Heart left ventricle (tissue), 16 donors: ENCODE measurements around the gene PPM1D. TPM values are rescaled to one million over a fixed set of nuclear protein-coding genes. Genes with fewer than 3 reads are reported as not detected.

ENCODE experiments used
- ATAC-seq, 4 donors: fragments of 200-7000 bp; cut with Tn5 transposase; one replicate each; pipeline ENCODE4 v1.9.1; 2020 to 2022; ENCODE audit warnings: moderate library complexity in 4 of 4, mild to moderate bottlenecking in 3 of 4, moderate number of reproducible peaks in 1 of 4
- DNase-seq, 5 donors: peaks; one replicate each; pipeline ENCODE4 v3.0.0-alpha.2; 2020
- H3K27ac ChIP-seq, 12 donors: fragments of 200-600 bp; sonication (generic) in 4 of 12; one replicate each; pipeline versions ENCODE4 v1.5.0 to v1.8.0; 2016 to 2022; ENCODE audit warnings: mild to moderate bottlenecking in 2 of 12
- H3K27me3 ChIP-seq, 9 donors: fragments of 200-600 bp; sonication (generic) in 2 of 9; one replicate each; pipeline versions ENCODE4 v1.5.1 to v1.8.0; 2016 to 2022; ENCODE audit warnings: mild to moderate bottlenecking in 3 of 9
- H3K36me3 ChIP-seq, 9 donors: fragments of 200-600 bp; sonication (generic) in 2 of 9; one replicate each; pipeline versions ENCODE4 v1.5.0 to v1.8.0; 2018 to 2022; ENCODE audit warnings: mild to moderate bottlenecking in 2 of 9
- H3K4me1 ChIP-seq, 12 donors: fragments of 200-600 bp; sonication (generic) in 4 of 12; one replicate each; pipeline versions ENCODE4 v1.5.0 to v1.8.0; 2016 to 2022; ENCODE audit warnings: mild to moderate bottlenecking in 3 of 12
- H3K4me3 ChIP-seq, 12 donors: fragments of 200-600 bp; sonication (generic) in 4 of 12; one replicate each; pipeline versions ENCODE4 v1.5.0 to v1.8.0; 2017 to 2022; ENCODE audit warnings: mild to moderate bottlenecking in 9 of 12, moderate library complexity in 4 of 12
- H3K9me3 ChIP-seq, 12 donors: fragments of 200-600 bp; sonication (generic) in 4 of 12; one replicate each; pipeline versions ENCODE4 v1.5.0 to v1.8.0; 2016 to 2022; ENCODE audit warnings: mild to moderate bottlenecking in 1 of 12
- POLR2A ChIP-seq, 2 donors: fragments of 450-650 bp; IDR thresholded peaks; one replicate each; pipeline ENCODE4 v1.6.1; 2017; ENCODE audit warnings: antibody characterized with exemption in 2 of 2, mild to moderate bottlenecking in 2 of 2, moderate library complexity in 2 of 2
- WGBS, 4 donors: extraction: QIAGEN DNeasy Blood & Tissue Kit in 2 of 4; methylation state at CpG; one replicate each; pipeline versions ENCODE4 v1.1.5 to v1.1.7; 2013 to 2018; 5-methylcytosine and 5-hydroxymethylcytosine counted together
- intact Hi-C, 10 donors: fragments of 100-400 bp; cut with DNase I; formaldehyde crosslinking; loops; one replicate each; pipeline versions ENCODE4 v1.11.1 to v1.14.2; 2022
- polyA plus RNA-seq, 2 donors: library from polyadenylated mRNA; stranded (reverse); fragments of 200-250 nt; gene quantifications; one replicate each; pipeline ENCODE4 v1.2.3, GENCODE V29; 2013
- total RNA-seq, 9 donors: library from RNA; depleted of rRNA in 2 of 9; stranded (reverse); fragments of >200 nt in 2 of 9; fragmentation: NEBNext Ultra II Directional in 3 of 9; extraction: Animal tissue kit (Norgen Biotek cat#: 25700) in 3 of 9; gene quantifications; one replicate each; pipeline versions ENCODE4 v1.1.0 to v1.2.4, GENCODE V29; 2016 to 2023
- TF ChIP-seq, protein P1 (sequence below), 12 donors: fragments of 200-600 bp; sonication (generic) in 4 of 12; IDR thresholded peaks; one replicate each; pipeline versions ENCODE4 v1.5.0 to v1.8.0; 2018 to 2022; ENCODE audit warnings: antibody characterized with exemption in 12 of 12, mild to moderate bottlenecking in 5 of 12
- donor health status: ischemic (EF 13 %, LVEDD 7.1; RV severe dilation, severe dysfunction).
- donor health status: healthy with polysubstance abuse.
- donor health status: DM: no; HTN: yes; CAD: no.
- donor health status: DM: no; HTN: no; CAD: no.
- donor health status: ischemic (EF 25% LVEDD 6.9; RV normal size, moderate dysfunction).
- donor health status: ischemic (EF 25% LVEDD 5.7; RV mildly dilated, moderate dysfunction).
- donor health status: healthy.
- donor health status: DM: yes; HTN: yes; CAD: no.
- donor health status: ischemic (EF 35%, LVEDD 5.7; RV mildly dilated, moderate dysfunction).
- donor health status: nonischemic (EF 11% LVEDD 7.7; RV severe dilation, severe dysfunction).
- donor health status: DM: yes; HTN: yes; CAD: no.
- donor health status: PGD.
- donor health status: ischemic (EF 29% LVEDD 5.4; RV normal size, mild dysfunction).
- donor health status: nonischemic (EF 23%, LVEDD 6.1; RV moderate dilation, normal function).

The PPM1D gene
- total and polyA plus RNA-seq, 11 donors: 1.9 to 11.4 (median 7.4) TPM

GRCh38 chr17:60594734-60595133, 5.3 kb upstream of the PPM1D start:
- DNase-seq (no peak), ATAC-seq (no peak)
- H3K9me3 ChIP-seq: no peaks in the 10 kb centered on the region
- peaks cover 0 to 21% (median 2%) of the 10 kb centered on the region in 12 donors for H3K4me1 ChIP-seq
- no peak overlapping the region for H3K4me3 ChIP-seq
- H3K27ac ChIP-seq: no peak overlapping the region
- no peak for TF ChIP-seq POLR2A (IDR thresholded peaks at IDR 0.05)
- TF ChIP-seq, protein P1, sequence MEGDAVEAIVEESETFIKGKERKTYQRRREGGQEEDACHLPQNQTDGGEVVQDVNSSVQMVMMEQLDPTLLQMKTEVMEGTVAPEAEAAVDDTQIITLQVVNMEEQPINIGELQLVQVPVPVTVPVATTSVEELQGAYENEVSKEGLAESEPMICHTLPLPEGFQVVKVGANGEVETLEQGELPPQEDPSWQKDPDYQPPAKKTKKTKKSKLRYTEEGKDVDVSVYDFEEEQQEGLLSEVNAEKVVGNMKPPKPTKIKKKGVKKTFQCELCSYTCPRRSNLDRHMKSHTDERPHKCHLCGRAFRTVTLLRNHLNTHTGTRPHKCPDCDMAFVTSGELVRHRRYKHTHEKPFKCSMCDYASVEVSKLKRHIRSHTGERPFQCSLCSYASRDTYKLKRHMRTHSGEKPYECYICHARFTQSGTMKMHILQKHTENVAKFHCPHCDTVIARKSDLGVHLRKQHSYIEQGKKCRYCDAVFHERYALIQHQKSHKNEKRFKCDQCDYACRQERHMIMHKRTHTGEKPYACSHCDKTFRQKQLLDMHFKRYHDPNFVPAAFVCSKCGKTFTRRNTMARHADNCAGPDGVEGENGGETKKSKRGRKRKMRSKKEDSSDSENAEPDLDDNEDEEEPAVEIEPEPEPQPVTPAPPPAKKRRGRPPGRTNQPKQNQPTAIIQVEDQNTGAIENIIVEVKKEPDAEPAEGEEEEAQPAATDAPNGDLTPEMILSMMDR (IDR thresholded peaks at IDR 0.05): no peak
- H3K36me3 ChIP-seq: no peaks in the 10 kb centered on the region
- intact Hi-C loops: loop anchor here in 1 of 10 donors (5.0 kb wide), 1 partner anchor 67 kb away; the partner anchor contains the start of gene APPBP2
- WGBS, 4 donors: 93 to 100% (median 97%) methylated on average over 2 of the region's 2 CpGs
- no peaks in the 10 kb centered on the region for H3K27me3 ChIP-seq

DNA sequence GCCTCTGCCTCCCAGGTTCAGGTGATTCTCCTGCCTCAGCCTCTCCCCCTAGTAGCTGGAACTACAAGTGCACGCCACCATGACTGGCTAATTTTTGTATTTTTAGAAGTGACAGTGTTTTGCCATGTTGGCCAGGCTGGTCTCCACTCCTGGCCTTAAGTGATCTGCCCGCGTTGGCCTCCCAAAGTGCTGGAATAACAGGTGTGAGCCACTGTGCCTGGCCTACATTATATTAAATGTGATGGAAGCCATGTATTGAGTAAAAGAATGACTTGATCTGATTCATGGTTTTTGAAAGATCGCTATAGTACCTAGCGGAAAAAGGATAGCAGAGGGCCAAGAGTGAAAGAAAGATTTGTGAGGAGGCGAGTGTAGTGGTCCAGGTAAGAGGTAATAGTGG, 2.7 kb upstream of the PPM1D start:
- DNase-seq (no peak), ATAC-seq (no peak)
- Histone ChIP-seq H3K9me3 (no peaks in the 10 kb centered on the region), H3K4me1 (peaks cover 0 to 24% (median 3%) of the 10 kb centered on the region in 12 donors), H3K4me3 (no peak overlapping the region), H3K36me3 (no peaks in the 10 kb centered on the region), H3K27ac (no peak overlapping the region), H3K27me3 (no peaks in the 10 kb centered on the region)
- intact Hi-C loops: loop anchor here in 1 of 10 donors (5.0 kb wide), 1 partner anchor 70 kb away; the partner anchor contains the start of gene APPBP2
- WGBS, 4 donors: 95 to 99% (median 97%) methylated on average over 6 of the region's 6 CpGs
- no peak for TF ChIP-seq POLR2A (IDR thresholded peaks at IDR 0.05)
- TF ChIP-seq, protein P1 (IDR thresholded peaks at IDR 0.05): no peak

- ATAC-seq (no peak), DNase-seq (no peak)
- WGBS, 4 donors: 91 to 95% (median 92%) methylated on average over 7 of the region's 7 CpGs
- Histone ChIP-seq H3K36me3 (no peaks in the 10 kb centered on the region), H3K27ac (peak overlapping the region in 4 of 12 donors; percentile 91 to 98 (median 98)), H3K4me1 (peaks cover 0 to 33% (median 9%) of the 10 kb centered on the region in 12 donors), H3K9me3 (no peaks in the 10 kb centered on the region), H3K4me3 (peak overlapping the region in 1 of 12 donors; percentile 96), H3K27me3 (no peaks in the 10 kb centered on the region)
- TF ChIP-seq POLR2A (IDR thresholded peaks at IDR 0.05): no peak
- TF ChIP-seq, protein P1 (IDR thresholded peaks at IDR 0.05): no peak
- intact Hi-C loops: loop anchor here in 2 of 10 donors (2.0 to 5.0 kb wide), 2 partner anchors 21 to 71 kb away; partner anchors contain the start of gene APPBP2 (in 1 of the 2)
Measured at GRCh38 chr17:60598001-60598736, 1.8 kb upstream of the PPM1D start.

DNA sequence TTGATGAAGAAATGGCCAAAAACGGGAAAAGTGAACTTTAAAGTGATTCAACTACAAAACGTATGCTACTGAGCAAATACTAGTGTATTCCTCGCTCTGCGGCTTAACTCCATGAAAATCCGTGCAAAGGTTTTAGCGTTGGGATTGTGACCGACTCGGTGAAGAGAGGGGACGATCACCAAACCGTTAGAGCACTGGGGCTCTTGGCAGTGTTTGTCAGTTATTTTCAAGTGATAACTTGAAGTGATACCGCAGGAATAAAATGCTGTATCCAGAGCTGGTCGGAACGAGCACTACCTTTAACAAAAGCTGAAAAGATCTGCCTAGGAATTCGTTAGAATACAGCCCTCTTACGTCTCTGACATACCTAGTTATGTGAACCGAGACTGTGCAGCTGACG, 773 bp upstream of the PPM1D start:
- 1% methylated on average over 17 of the region's 17 CpGs for WGBS, 4 donors
- peaks cover 0 to 43% (median 16%) of the 10 kb centered on the region in 12 donors for H3K4me1 ChIP-seq
- ATAC-seq: no peak

More for the DNA sequence above, 773 bp upstream of the PPM1D start:
- Histone ChIP-seq H3K4me3 (peak overlapping the region; percentile 56 to 98 (median 92)), H3K36me3 (no peaks in the 10 kb centered on the region), H3K27me3 (no peaks in the 10 kb centered on the region), H3K9me3 (no peaks in the 10 kb centered on the region), H3K27ac (peak overlapping the region; percentile 89 to 100 (median 96))
- intact Hi-C loops: loop anchor here in 3 of 10 donors (1.0 to 5.0 kb wide), 4 partner anchors 22 to 78 kb away; partner anchors contain the start of genes APPBP2 (in 1 of the 3) and BCAS3 (in 1 of the 3)
- no peak for DNase-seq
- TF ChIP-seq, protein P1 (IDR thresholded peaks at IDR 0.05): no peak
- TF ChIP-seq POLR2A (IDR thresholded peaks at IDR 0.05): no peak
